Ishikawa (cell line): ENCODE measurements around the gene ZBTB2.

Source experiments
- CEBPB ChIP-seq: IDR thresholded peaks from 2 replicates; pipeline ENCODE4 v1.6.1; 2012
- EGR1 ChIP-seq: IDR thresholded peaks from 2 replicates; pipeline ENCODE4 v1.6.1; 2012
- EP300 ChIP-seq: IDR thresholded peaks from 2 replicates; pipeline ENCODE4 v1.6.1; 2012; ENCODE audit warnings: borderline replicate concordance
- FOXM1 ChIP-seq: IDR thresholded peaks from 2 replicates; pipeline ENCODE4 v1.6.1; 2012; ENCODE audit warnings: low read depth, borderline replicate concordance
- MAX ChIP-seq: IDR thresholded peaks from 2 replicates; pipeline ENCODE4 v1.6.1; 2012
- NFIC ChIP-seq: IDR thresholded peaks from 2 replicates; pipeline ENCODE4 v1.6.1; 2012
- RAD21 ChIP-seq: IDR thresholded peaks from 2 replicates; pipeline ENCODE4 v1.6.1; 2012; ENCODE audit warnings: low read depth
- REST ChIP-seq: IDR thresholded peaks from 2 replicates; pipeline ENCODE4 v1.6.1; 2012; ENCODE audit warnings: low read depth, mild to moderate bottlenecking
- TAF1 ChIP-seq: IDR thresholded peaks from 2 replicates; pipeline ENCODE4 v1.6.1; 2012; ENCODE audit warnings: low read depth, mild to moderate bottlenecking
- TCF12 ChIP-seq: IDR thresholded peaks from 2 replicates; pipeline ENCODE4 v1.6.1; 2012; ENCODE audit warnings: low read depth
- TEAD4 ChIP-seq: IDR thresholded peaks from 2 replicates; pipeline ENCODE4 v1.6.1; 2012
- USF1 ChIP-seq: IDR thresholded peaks from 2 replicates; pipeline ENCODE4 v1.6.1; 2012
- YY1 ChIP-seq: IDR thresholded peaks from 2 replicates; pipeline ENCODE4 v1.6.1; 2012; ENCODE audit warnings: low read depth
- ZBTB7A ChIP-seq: IDR thresholded peaks from 2 replicates; pipeline ENCODE4 v1.6.1; 2012; ENCODE audit warnings: low read depth

GRCh38 chr6:151381722-151382121, 9.6 kb downstream of the ZBTB2 start:
- TF ChIP-seq NFIC (no peak), USF1 (no peak), TCF12 (no peak), ZBTB7A (no peak), EP300 (no peak), TEAD4 (no peak), TAF1 (no peak), CEBPB (no peak), RAD21 (no peak), YY1 (no peak), REST (no peak), EGR1 (no peak), MAX (no peak), FOXM1 (no peak)
